Hypothalamus (tissue), 51 donors: Measurements from ENCODE around the gene TP53BP2.
"Not testable (repeated sequence)": the region's sequence is repeated elsewhere in the genome, so short reads cannot be mapped to it uniquely, and the experiment has no call there.

Experiments used
- DNase-seq, 51 donors: peaks; one replicate each; lab custom pipeline; 2025; lab: John Stamatoyannopoulos, UW

Gene TP53BP2

GRCh38 chr1:223859058-223859457 is 13.3 kb upstream of the TP53BP2 start:
- DNase-seq = no peak

GRCh38 chr1:223856386-223856785 is 10.6 kb upstream of the TP53BP2 start:
- DNase-seq = no peak

- DNase-seq = no peak
These were observed 8.0 kb upstream of the TP53BP2 start for GRCh38 chr1:223853748-223854147.

GRCh38 chr1:223853275-223853674 is 7.5 kb upstream of the TP53BP2 start:
- no peak for DNase-seq

- DNase-seq = no peak
These were observed 6.6 kb upstream of the TP53BP2 start for GRCh38 chr1:223852337-223852736.

GRCh38 chr1:223849352-223850254 is 3.9 kb upstream of the TP53BP2 start:
- DNase-seq = no peak

- DNase-seq = no peak
These were observed 2.8 kb upstream of the TP53BP2 start for GRCh38 chr1:223848536-223848935.

- DNase-seq = no peak
These were observed 2.1 kb upstream of the TP53BP2 start for GRCh38 chr1:223847781-223848345.

GRCh38 chr1:223845037-223845809 is 524 bp downstream of the TP53BP2 start:
- DNase-seq = peak in 12 of 51 donors; percentile 13 to 77 (median 60)

GRCh38 chr1:223844787-223845036 is 1.0 kb downstream of the TP53BP2 start:
- DNase-seq = peak in 6 of 51 donors; percentile 11 to 30 (median 22)

- peak in 1 of 51 donors; percentile 57 for DNase-seq
These were observed 1.6 kb downstream of the TP53BP2 start for GRCh38 chr1:223843934-223844786.

- DNase-seq = no peak
These were observed 3.0 kb downstream of the TP53BP2 start for GRCh38 chr1:223842784-223843183.

GRCh38 chr1:223841977-223842623 is 3.6 kb downstream of the TP53BP2 start:
- not testable (repeated sequence) for DNase-seq

- DNase-seq = no peak
These were observed 5.5 kb downstream of the TP53BP2 start for GRCh38 chr1:223840254-223840653.

GRCh38 chr1:223838125-223838854 is 7.5 kb downstream of the TP53BP2 start:
- peak in 1 of 51 donors; percentile 5 for DNase-seq

GRCh38 chr1:223837687-223838086 is 8.1 kb downstream of the TP53BP2 start:
- no peak for DNase-seq

- DNase-seq = no peak
These were observed 8.5 kb downstream of the TP53BP2 start for GRCh38 chr1:223837206-223837605.

- no peak for DNase-seq
These were observed 9.2 kb downstream of the TP53BP2 start for GRCh38 chr1:223836586-223836985.

- DNase-seq = no peak
These were observed 10.0 kb downstream of the TP53BP2 start for GRCh38 chr1:223835754-223836153.
